ENCODE data around the gene ERC2.

The ERC2 gene

GRCh38 chr3:55559500-55560423 is 908.5 kb downstream of the ERC2 start:
- no peak for DNase-seq

DNA sequence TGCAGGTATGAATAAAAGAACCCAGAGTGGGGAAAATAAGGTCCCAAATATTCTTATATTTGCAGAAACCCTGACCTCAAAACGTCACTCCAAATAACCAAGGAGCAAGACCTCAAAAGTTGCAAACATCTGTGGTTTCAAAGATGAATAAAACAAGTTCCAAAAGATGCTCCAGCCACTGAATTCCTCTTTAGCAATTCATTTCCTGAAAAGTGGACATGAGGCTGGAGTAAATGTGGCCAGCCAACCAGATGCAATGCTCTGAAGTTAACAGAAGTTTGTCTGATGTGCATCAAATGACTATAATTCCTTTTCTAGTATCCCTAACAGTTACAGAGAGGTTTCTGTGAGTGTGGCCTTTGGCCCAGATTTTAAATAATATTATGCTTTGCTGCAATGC is 910.0 kb downstream of the ERC2 start:
- DNase-seq: no peak

GRCh38 chr3:55557549-55557948 is 910.7 kb downstream of the ERC2 start:
- no peak for DNase-seq

DNA sequence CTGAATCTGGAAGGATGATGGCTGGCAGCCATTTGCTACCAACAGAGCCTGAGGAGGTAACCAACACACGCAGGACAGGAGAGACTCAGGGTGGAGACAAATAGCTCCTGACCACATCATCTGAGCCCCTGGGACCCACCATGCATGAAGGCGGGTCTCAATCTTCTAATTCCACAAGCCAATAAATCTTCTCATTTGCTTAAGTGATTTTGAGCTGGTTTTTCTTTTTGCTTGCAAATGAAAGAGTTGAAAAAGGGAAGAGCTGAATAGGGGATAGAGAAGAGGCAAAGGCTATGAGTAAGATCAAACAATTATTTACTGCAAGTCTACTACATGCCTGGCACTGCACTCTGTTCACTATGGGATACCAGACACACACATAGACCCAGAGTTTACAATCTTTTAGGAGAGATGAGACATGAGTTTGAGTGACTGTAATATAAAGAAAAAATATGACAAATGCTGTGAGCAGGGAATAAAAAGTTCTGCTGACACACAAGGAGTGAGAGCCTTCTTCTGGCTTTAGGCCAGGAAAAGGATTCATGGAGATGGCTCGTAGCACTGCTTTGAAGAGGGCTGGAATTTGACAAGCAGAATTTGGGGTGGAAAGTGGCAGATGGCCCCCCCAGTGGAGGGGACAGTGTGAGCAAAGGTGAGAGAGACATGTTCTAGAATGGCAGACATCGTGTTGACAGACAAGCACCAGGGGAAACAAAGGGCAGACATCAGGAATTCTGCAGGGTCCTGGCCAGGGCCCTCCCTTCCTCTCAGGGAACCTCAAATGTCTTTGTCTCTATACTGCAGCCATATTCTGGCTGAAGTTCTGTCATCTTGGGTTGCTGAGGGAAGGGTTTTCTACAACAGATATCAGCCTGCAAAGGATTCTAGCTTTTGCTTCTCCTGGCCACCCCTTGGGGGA is 911.4 kb downstream of the ERC2 start:
- no peak for DNase-seq

DNA sequence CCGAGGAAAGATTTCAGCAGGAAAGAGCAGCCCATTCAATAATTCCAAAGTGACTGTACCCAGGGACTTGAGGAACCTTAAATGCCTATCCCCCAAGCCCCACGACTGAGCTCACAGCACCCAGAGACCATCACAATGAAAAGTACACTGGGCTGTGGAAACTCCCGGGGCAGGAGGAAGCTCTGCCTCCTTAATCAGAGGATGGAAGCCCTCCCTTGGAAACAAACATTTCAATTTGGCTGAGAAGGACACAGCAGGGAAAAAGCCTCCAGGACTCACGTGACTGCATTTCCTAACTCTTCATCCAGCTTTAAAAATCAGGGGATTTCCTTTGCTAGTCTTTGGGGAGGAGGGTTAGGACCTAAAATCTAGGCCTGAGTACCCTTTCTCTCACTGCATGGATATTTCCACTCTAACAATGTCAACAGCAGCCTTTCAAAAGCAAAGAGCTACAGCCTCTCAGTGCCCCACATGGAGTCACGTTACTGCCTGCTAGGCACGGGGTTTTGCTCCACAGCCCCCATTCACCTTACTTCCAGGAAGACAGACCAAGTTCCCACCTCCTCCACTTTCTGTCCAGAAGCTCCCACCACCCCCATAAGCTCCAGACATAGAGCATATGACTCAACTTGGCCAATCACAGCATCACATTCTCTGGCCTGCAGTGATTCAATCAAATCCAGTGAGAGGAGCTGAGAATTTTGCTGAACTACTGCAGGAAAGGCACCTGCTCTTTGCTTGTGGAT is 912.2 kb downstream of the ERC2 start:
- DNase-seq: no peak

DNA sequence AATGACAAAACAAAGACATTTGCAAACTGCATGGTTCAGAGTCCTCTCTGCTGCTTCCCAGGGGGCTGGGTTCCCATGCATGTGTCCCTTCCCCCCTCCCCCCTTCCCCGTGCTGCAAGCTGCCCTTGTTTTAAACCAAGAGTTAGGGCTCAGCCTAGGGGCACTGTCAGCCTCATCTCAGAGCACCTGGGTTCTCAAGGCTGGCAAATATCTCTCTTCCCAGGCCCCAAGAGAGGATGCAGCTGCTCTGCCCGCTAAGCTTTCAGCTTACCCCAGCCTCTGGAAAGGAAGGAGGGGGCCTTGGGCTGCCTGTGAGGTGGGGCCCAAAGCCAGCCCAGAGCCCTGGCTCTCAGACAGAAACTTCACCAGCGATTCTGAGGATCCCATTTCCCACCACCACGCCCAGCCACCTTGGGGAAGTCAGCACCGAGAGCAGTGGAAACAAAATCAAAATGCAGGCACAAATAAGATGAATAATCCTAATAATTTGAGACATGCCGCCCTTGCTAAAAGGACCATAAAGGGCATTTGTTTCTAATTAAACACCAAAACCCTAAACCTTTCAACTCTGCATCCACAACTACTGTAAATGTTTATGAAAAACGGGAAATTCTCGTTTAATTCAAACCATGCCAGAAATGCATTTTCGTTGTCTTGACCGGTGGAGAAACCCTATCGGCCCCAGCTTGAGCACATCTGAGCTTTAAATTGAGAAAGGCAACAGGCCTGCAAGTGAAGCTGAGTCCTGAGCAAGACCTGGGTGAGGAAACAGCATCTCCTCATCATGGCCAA is 913.4 kb downstream of the ERC2 start:
- no peak for DNase-seq

GRCh38 chr3:55551644-55552043 is 916.6 kb downstream of the ERC2 start:
- DNase-seq: no peak

GRCh38 chr3:55549177-55549576 is 919.1 kb downstream of the ERC2 start:
- no peak for DNase-seq

DNA sequence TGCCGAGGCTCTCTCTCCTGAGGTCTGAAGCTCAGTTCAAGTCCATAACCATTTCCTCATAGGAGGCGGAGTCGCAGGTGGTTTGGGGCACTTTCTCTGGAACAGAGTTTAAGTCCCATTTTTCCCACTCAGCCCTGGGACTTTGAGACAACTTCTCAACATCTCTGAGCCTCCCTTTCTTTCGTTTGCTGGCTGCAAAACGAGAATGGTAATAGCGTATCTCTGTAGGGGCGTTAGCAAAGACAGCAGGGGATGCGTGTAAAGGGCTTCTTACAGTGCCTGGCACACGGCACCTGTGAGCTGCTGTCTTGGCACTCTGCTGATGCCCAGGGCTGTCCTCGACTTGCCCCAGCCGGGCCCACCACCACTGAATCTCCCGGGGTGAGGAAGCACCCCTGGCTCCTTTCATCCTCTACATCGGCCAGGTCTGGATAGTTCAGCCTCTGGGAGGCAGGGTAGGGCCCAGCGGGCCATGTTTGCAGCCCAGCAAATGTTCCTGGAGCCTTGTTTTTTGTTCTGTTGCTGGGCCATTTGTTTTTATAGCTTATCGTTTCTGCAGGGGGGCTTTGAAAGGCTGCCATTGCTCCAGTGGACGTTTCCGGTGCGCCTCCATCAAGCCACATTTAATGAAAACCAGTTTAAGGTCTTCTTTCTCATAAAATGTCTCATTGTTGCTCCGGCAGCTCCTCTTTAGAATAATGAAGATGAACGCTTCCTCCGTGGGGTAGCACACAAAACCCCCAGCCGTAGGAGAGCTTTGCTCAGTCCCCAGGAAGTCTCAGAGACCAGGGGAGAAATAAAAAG is 921.2 kb downstream of the ERC2 start:
- no peak for DNase-seq

- DNase-seq: no peak
Observed at GRCh38 chr3:55545995-55546394, 922.3 kb downstream of the ERC2 start.

- no peak for DNase-seq
Observed at GRCh38 chr3:55544219-55544618, 924.0 kb downstream of the ERC2 start.

DNA sequence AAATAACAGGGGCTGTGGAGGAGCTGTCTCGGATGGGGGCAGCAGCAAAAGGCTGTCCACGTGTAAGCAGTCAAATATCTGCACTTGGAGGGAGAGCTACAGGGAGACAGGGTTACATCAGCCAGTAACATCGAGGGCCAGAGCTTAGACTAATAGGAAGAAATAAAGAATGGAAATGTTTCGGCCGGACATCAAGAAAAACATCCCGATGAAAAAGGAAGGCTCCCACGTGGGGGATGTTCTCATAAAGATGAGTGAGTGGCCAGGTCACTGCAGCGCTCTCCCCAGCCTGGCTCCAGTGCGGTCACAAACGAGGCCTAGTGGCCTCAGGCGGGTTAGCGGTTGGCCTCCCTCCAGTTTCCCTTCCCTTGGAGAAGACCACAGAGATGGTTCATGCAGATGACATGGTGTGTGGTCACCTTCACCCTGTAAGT is 925.1 kb downstream of the ERC2 start:
- no peak for DNase-seq

GRCh38 chr3:55541456-55541855 is 926.8 kb downstream of the ERC2 start:
- no peak for DNase-seq

- no peak for DNase-seq
Observed at GRCh38 chr3:55541016-55541415, 927.3 kb downstream of the ERC2 start.

DNA sequence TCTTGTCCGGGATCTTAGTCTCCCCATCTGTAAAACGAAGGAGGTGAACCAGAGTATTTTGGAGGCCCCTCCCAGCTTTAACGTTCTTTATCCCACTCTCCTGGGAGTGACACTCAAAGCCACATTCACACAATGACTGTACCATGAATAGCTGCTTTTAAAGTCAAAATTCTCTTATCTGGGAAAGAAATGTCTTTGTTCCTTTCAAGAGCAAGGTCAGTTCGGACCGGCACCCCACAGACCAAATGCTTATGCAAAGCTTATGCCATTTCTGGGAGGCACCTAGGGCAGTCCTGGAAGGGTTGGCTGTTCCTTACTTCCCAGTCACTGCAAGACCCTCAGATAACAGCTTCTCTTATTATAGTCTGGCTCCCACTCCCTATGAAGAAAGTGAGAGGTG is 927.7 kb downstream of the ERC2 start:
- DNase-seq: no peak

GRCh38 chr3:55538158-55538557 is 930.1 kb downstream of the ERC2 start:
- no peak for DNase-seq

DNA sequence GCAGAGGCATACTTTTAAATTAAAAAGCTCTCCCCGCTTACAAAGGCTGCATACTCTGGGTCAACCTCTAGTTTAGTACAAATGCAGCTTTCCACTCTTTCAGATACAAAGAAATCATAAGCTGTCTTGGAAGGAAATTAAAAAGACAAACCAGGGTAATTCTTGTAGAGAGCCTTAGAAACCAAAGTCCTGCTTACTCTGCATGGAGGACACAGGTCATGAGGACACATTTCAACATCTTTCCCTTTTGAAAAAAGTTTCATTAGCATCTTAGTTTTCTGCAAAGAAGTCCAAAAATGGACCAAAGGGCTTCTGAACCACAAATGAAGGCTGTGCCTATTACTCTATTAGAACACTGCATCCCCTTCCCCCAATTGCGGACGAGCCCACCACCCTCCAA is 930.7 kb downstream of the ERC2 start:
- no peak for DNase-seq

- DNase-seq: no peak
Observed at GRCh38 chr3:55537129-55537528, 931.1 kb downstream of the ERC2 start.

DNA sequence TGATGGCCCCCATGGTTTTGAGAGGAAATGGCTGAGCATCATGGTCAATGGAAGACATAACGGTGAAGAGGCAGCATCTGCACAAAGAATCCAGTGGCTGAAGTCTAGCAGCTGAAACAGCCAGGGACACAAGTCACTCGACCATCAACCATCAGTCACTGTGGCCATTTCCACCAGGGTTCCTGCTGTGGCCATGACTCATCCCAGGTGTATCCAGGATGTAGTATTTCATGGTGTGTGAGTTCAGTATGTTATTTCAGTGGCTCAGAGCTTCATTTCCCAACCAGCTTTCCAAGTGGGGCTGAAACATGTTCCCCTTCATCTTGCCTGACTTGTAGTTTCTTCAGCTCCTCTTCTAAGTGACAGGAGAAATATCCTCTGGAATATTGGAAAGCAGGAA is 933.4 kb downstream of the ERC2 start:
- DNase-seq: no peak

GRCh38 chr3:55532806-55533205 is 935.5 kb downstream of the ERC2 start:
- no peak for DNase-seq

DNA sequence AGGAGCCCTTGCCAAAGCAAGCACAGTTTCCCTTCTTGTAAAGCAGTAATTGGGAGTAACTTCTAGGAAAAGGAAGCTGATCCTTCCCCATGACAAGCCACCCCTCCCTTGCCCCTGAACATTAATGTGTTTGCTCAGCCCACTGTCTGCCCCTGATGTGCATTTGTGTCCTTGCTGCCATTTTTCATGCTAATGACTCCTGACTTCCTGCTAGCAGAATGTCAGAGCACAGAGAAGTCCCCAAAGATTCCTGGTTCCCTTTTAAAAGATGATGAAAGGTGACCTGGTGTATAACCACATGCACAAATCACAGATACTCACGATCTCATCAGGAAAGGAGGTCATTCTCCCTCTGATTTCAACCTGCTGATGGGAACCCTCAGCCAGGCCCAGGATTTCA is 936.9 kb downstream of the ERC2 start:
- DNase-seq: no peak
